C4-2B (cell line): ENCODE measurements around the gene TMEM18.

Experiments
- ZFX ChIP-seq: fragments of 450-650 bp; IDR thresholded peaks from 2 replicates; pipeline ENCODE4 v1.6.1; 2017
- TF ChIP-seq, protein P1 (sequence below): fragments of 450-650 bp; conservative IDR thresholded peaks from 2 replicates; pipeline ENCODE4 v1.5.1; 2017; ENCODE audit warnings: mild to moderate bottlenecking

DNA sequence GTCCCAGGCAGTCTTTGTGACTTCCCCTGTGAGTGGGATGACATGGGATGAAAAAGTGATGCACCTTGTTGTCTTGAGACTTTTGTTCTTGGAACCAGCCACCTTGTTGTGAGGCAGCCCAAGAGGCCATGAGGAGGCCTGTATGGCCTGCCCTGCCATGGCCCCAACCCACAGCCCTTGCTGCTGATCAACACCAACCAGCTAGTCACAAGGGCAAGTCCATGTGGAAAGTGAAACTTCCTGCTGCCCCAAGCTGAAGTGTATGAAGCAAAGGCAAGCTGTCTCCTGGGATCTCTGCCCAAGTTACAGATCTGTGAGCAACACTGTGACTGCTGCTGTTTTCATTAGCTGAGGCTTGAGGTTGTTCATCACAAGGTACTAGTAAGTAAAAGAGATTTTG is 21.6 kb downstream of the TMEM18 start:
- TF ChIP-seq, protein P1, sequence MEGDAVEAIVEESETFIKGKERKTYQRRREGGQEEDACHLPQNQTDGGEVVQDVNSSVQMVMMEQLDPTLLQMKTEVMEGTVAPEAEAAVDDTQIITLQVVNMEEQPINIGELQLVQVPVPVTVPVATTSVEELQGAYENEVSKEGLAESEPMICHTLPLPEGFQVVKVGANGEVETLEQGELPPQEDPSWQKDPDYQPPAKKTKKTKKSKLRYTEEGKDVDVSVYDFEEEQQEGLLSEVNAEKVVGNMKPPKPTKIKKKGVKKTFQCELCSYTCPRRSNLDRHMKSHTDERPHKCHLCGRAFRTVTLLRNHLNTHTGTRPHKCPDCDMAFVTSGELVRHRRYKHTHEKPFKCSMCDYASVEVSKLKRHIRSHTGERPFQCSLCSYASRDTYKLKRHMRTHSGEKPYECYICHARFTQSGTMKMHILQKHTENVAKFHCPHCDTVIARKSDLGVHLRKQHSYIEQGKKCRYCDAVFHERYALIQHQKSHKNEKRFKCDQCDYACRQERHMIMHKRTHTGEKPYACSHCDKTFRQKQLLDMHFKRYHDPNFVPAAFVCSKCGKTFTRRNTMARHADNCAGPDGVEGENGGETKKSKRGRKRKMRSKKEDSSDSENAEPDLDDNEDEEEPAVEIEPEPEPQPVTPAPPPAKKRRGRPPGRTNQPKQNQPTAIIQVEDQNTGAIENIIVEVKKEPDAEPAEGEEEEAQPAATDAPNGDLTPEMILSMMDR = no peak
- TF ChIP-seq ZFX = no peak
